RWPE1 (cell line): ENCODE data around the gene PRIM2.
A peak's percentile ranks its signal among the peaks of the same experiment; 100 is the strongest.
"Not testable (repeated sequence)": the region's sequence is repeated elsewhere in the genome, so short reads cannot be mapped to it uniquely, and the experiment has no call there.

Source experiments
- CTCF ChIA-PET: fragments of 350-600 bp; sonication (Branson Sonifier 250); formaldehyde crosslinking; extraction: SDS; loops from one replicate; lab custom pipeline; 2021; lab: Yijun Ruan, JAX
- POLR2A ChIA-PET: fragments of 400-600 bp; formaldehyde crosslinking; extraction: SDS; loops from one replicate; lab custom pipeline; 2020; ENCODE audit warnings: antibody characterized with exemption; ENCODE audit not compliant: low non-redundant PET; lab: Yijun Ruan, JAX
- DNase-seq: peaks from one replicate; pipeline ENCODE4 v3.0.0; 2012; ENCODE audit warnings: low spot score
- H3K27ac ChIP-seq: fragments of 450-650 bp; 2 replicates; pipeline ENCODE4 v1.5.1; 2017
- CTCF ChIP-seq: fragments of 450-650 bp; conservative IDR thresholded peaks from 2 replicates; pipeline ENCODE4 v1.5.1; 2017; ENCODE audit warnings: low read depth, mild to moderate bottlenecking

Gene PRIM2, protein sequence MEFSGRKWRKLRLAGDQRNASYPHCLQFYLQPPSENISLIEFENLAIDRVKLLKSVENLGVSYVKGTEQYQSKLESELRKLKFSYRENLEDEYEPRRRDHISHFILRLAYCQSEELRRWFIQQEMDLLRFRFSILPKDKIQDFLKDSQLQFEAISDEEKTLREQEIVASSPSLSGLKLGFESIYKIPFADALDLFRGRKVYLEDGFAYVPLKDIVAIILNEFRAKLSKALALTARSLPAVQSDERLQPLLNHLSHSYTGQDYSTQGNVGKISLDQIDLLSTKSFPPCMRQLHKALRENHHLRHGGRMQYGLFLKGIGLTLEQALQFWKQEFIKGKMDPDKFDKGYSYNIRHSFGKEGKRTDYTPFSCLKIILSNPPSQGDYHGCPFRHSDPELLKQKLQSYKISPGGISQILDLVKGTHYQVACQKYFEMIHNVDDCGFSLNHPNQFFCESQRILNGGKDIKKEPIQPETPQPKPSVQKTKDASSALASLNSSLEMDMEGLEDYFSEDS

GRCh38 chr6:57317060-57317943, at the start of gene PRIM2:
Gene PRIM2 (plus strand): TSS chr6:57317630. CDS start chr6:57318446, 816 bp downstream.
- ChIA-PET POLR2A (interaction anchor here (0.8 kb wide), 1 partner anchor 95 kb away, joined by 3 read pairs; the partner anchor contains the start of gene RAB23), CTCF (interaction anchor here (0.6 to 2.1 kb wide), 8 partner anchors 96 to 1242 kb away, joined by 3 to 20 read pairs (median 4); partner anchors contain the start of genes BAG2 and RAB23)
- peak; percentile 90 for DNase-seq
- H3K27ac ChIP-seq, result peak within 1 kb of the TSS; percentile 80
- TF ChIP-seq CTCF, result no peak

DNA sequence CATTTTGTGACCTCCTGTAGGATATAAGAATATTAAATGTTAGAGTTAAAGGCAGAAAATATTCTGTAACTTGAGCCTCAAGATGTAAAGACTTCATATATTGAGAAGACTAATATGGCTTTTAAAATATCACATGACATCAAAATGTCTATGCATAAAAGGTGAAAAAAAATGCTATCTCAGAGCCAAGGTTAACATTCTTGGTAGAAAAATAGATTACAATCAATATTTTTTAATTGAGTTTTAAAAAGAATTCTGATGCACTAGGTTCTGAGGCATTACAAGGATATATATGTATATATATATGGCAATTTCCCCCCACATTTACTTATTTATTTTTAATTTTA, 49.2 kb upstream of the PRIM2 start:
- POLR2A ChIA-PET, result no interaction called here
- TF ChIP-seq CTCF, result no peak; the same call in 1 of the 2 replicates
- H3K27ac ChIP-seq, result no peak overlapping the region
- no peak for DNase-seq
- CTCF ChIA-PET, result no interaction called here

GRCh38 chr6:57274113-57274824, 43.2 kb upstream of the PRIM2 start:
- POLR2A ChIA-PET, DNase-seq, H3K27ac ChIP-seq, CTCF ChIA-PET: not testable (repeated sequence)

GRCh38 chr6:57275384-57275783, 42.0 kb upstream of the PRIM2 start:
- CTCF ChIA-PET, result no interaction called here
- POLR2A ChIA-PET, result no interaction called here
- no peak for TF ChIP-seq CTCF
- DNase-seq, result no peak
- H3K27ac ChIP-seq, result no peak overlapping the region

DNA sequence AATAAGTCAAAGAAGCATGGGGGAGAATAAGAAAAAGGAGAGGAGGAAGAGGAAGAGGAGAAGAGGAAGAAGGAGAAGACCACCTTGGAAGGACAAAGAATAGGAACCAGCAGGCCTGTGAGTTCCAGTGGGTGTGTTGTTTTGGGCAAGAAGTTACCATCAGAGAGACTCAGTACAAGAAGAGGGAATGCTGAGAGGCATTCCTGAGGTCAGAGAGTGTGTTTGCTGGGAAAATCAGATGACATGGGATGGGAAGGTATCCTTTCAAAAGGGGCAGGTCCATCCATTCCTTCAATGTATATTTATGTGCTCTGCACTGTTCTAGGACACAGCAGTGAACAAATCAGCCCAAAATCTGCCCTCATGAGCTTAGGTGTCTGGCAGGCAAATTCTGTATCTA, 40.5 kb upstream of the PRIM2 start:
- TF ChIP-seq CTCF, result no peak
- ChIA-PET CTCF (no interaction called here), POLR2A (no interaction called here)
- DNase-seq, result no peak
- no peak overlapping the region for H3K27ac ChIP-seq

GRCh38 chr6:57278570-57278969, 38.9 kb upstream of the PRIM2 start:
- no peak for TF ChIP-seq CTCF
- H3K27ac ChIP-seq, result no peak overlapping the region
- ChIA-PET POLR2A (no interaction called here), CTCF (no interaction called here)
- DNase-seq, result no peak
